ENCODE results near the gene GDF11. TPM values are rescaled to one million over a fixed set of nuclear protein-coding genes. Genes with fewer than 3 reads are reported as not detected.
A peak's percentile ranks its signal among the peaks of the same experiment; 100 is the strongest.
"Not testable (repeated sequence)": the region's sequence is repeated elsewhere in the genome, so short reads cannot be mapped to it uniquely, and the experiment has no call there.

GDF11 gene
- total and polyA plus RNA-seq, 4 donors, result 3.0 to 9.4 (median 5.4) TPM

DNA sequence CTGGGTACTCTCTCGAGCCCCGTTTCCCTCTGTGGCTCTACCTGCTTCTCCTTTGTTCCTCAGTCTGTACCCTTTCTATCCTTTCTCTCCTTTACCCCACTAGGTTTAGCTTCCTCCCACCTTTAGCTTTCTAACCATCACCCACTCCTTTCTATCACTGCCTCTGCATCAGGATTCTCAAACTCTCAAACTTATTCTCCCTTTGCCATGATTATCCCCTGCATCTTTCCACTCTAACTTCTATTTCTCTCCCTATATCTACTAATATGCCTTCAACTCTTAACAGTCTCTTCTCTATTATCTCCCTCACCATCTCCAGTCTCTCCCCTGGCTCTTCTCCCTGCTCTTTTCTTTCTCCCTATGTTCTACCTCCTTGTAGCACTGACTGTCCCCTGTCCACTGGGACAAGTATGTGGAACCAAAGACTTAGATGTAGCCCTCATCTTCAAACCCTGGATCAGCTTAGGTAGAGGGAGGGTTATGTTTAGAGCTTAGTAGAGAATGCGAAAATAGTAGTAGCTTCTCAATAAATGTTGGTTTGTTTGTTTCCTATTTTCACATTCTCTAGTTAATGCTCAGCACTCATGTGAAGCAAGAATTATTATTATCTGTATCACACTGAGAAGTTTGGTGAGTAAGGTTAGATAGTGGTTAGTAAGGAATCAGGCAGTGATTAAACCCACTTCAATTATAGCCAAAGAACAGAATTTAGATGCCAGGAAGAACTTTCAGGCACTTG, 3.4 kb downstream of the GDF11 start:
- Histone ChIP-seq H3K36me3 (ENCODE audit: control insufficient read depth in 1 of 2, insufficient read depth in 2 of 2, low read length in 1 of 2) (peaks cover 0 to 2% of the 10 kb centered on the region in 2 donors), H3K4me1 (ENCODE audit: control insufficient read depth in 1 of 2, insufficient read depth in 2 of 2, low read length in 2 of 2) (no peaks in the 10 kb centered on the region), H3K4me3 (ENCODE audit: low read length in 2 of 2) (no peak overlapping the region), H3K9me3 (ENCODE audit: control insufficient read depth, low read length) (no peaks in the 10 kb centered on the region), H3K27ac (ENCODE audit: low read depth in 1 of 2, low read length in 2 of 2) (peak overlapping the region in 1 of 2 donors; percentile 37), H3K27me3 (ENCODE audit: control insufficient read depth in 1 of 2, insufficient read depth in 2 of 2, low read length in 1 of 2) (no peaks in the 10 kb centered on the region)
- ATAC-seq (ENCODE audit: low FRiP score) (no peak), DNase-seq (no peak)
- WGBS, 2 donors, result 33 to 38% methylated on average over 3 of the region's 3 CpGs
- intact Hi-C loops (cut with DNase I), result loop anchor here in 1 of 2 donors (5.0 kb wide), 1 partner anchor 36 kb away; no protein-coding TSS in a partner anchor

DNA sequence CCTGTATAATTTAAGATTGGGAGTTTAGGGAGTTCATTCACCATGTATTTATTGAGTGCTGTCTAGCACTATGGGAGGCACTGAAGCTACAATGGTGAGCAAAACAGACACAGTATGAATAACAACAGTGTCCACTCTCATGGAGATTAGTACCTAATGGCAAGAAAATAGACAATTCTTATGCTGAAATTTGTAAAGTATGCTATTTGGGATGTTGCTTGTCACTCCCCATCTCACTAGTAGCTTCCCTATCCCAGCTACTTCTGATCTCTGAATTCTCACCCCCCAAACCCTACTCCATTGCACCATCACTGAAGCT, 4.0 kb downstream of the GDF11 start:
- Histone ChIP-seq H3K9me3 (ENCODE audit: control insufficient read depth, low read length) (no peaks in the 10 kb centered on the region), H3K36me3 (ENCODE audit: control insufficient read depth in 1 of 2, insufficient read depth in 2 of 2, low read length in 1 of 2) (peaks cover 1 to 6% of the 10 kb centered on the region in 2 donors), H3K4me3 (ENCODE audit: low read length in 2 of 2) (no peak overlapping the region), H3K4me1 (ENCODE audit: control insufficient read depth in 1 of 2, insufficient read depth in 2 of 2, low read length in 2 of 2) (no peaks in the 10 kb centered on the region), H3K27ac (ENCODE audit: low read depth in 1 of 2, low read length in 2 of 2) (no peak overlapping the region), H3K27me3 (ENCODE audit: control insufficient read depth in 1 of 2, insufficient read depth in 2 of 2, low read length in 1 of 2) (no peaks in the 10 kb centered on the region)
- intact Hi-C loops (cut with DNase I), result loop anchor here in 1 of 2 donors (5.0 kb wide), 1 partner anchor 35 kb away; no protein-coding TSS in a partner anchor
- no peak for ATAC-seq (ENCODE audit: low FRiP score)
- no peak for DNase-seq

DNA sequence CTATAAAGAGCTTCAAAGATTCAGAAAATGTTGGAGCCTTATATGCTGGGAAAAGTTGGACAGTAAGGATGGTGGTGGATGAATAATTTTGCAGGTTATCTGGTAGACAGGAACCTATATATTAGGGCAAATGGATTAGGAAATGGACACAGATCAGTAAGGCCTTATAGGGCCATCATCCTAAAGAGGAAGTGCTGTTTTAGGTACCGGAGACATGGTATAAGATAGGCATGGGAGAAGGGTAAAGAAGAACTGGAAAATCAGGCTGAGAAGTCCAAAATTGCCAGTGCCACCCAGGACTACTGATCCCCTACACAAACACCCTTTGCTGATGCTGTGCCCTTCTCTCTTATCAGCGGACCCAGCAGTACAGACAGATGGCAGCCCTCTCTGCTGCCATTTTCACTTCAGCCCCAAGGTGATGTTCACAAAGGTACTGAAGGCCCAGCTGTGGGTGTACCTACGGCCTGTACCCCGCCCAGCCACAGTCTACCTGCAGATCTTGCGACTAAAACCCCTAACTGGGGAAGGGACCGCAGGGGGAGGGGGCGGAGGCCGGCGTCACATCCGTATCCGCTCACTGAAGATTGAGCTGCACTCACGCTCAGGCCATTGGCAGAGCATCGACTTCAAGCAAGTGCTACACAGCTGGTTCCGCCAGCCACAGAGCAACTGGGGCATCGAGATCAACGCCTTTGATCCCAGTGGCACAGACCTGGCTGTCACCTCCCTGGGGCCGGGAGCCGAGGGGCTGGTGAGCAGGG, 5.5 kb downstream of the GDF11 start:
- Histone ChIP-seq H3K9me3 (ENCODE audit: control insufficient read depth, low read length) (no peaks in the 10 kb centered on the region), H3K4me3 (ENCODE audit: low read length in 2 of 2) (no peak overlapping the region), H3K27ac (ENCODE audit: low read depth in 1 of 2, low read length in 2 of 2) (no peak overlapping the region), H3K4me1 (ENCODE audit: control insufficient read depth in 1 of 2, insufficient read depth in 2 of 2, low read length in 2 of 2) (no peaks in the 10 kb centered on the region), H3K27me3 (ENCODE audit: control insufficient read depth in 1 of 2, insufficient read depth in 2 of 2, low read length in 1 of 2) (no peaks in the 10 kb centered on the region), H3K36me3 (ENCODE audit: control insufficient read depth in 1 of 2, insufficient read depth in 2 of 2, low read length in 1 of 2) (peaks cover 10 to 13% of the 10 kb centered on the region in 2 donors)
- no peak for ATAC-seq (ENCODE audit: low FRiP score)
- intact Hi-C loops (cut with DNase I), result loop anchor here in 1 of 2 donors (5.0 kb wide), 1 partner anchor 34 kb away; no protein-coding TSS in a partner anchor
- DNase-seq, result no peak
- WGBS, 2 donors, result 88 to 89% methylated on average over 17 to 18 of the region's 18 CpGs

DNA sequence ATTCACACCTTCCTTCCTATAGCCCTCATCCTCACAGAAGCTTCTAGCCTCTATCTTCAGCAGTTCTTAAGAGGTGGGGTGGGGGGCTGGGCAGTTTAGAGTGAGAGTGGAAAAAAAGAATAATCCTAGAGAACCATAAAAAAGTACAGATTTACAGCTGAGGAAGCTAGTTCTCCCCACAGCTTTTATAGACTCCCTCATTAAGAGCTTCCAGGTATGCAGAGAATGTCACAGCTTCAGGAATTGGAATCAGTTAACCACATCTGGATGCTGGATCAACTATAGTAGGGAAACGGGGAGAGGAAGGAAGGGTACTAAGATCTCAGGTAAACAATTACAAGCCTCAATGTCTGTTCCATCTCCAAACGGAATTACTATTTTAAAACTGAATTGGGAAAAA, 12.3 kb downstream of the GDF11 start:
- intact Hi-C loops (cut with DNase I), result no loop called here
- Histone ChIP-seq H3K4me3 (ENCODE audit: low read length in 2 of 2) (no peak overlapping the region), H3K9me3 (ENCODE audit: control insufficient read depth, low read length) (no peaks in the 10 kb centered on the region), H3K27ac (ENCODE audit: low read depth in 1 of 2, low read length in 2 of 2) (no peak overlapping the region), H3K36me3 (ENCODE audit: control insufficient read depth in 1 of 2, insufficient read depth in 2 of 2, low read length in 1 of 2) (peaks cover 17 to 26% of the 10 kb centered on the region in 2 donors), H3K4me1 (ENCODE audit: control insufficient read depth in 1 of 2, insufficient read depth in 2 of 2, low read length in 2 of 2) (no peaks in the 10 kb centered on the region), H3K27me3 (ENCODE audit: control insufficient read depth in 1 of 2, insufficient read depth in 2 of 2, low read length in 1 of 2) (no peaks in the 10 kb centered on the region)
- 57 to 69% methylated on average over 2 of the region's 2 CpGs for WGBS, 2 donors
- ATAC-seq (ENCODE audit: low FRiP score) (no peak), DNase-seq (no peak)

DNA sequence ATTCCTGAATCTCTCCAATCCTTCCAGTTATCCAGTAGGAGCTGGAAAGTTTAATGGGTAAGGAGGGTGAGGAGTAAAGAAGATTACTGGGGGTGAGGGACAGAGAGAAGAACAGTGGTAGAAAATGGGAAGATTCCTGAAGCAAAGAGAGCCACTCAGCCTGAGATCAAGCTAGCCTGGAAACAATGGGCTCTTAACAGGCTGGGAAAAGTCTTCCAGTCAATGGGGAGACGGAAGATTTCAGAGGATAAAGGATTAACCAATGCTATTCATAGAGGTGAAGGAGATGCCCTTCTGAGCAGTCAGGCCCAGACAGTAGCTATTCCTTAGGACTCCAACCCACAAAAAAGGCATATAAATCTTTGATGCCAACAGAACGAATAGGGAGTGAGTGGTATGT, 14.8 kb downstream of the GDF11 start:
- 54 to 56% methylated on average over 2 of the region's 2 CpGs for WGBS, 2 donors
- Histone ChIP-seq H3K36me3 (ENCODE audit: control insufficient read depth in 1 of 2, insufficient read depth in 2 of 2, low read length in 1 of 2) (peaks cover 8 to 20% of the 10 kb centered on the region in 2 donors), H3K4me1 (ENCODE audit: control insufficient read depth in 1 of 2, insufficient read depth in 2 of 2, low read length in 2 of 2) (no peaks in the 10 kb centered on the region), H3K27me3 (ENCODE audit: control insufficient read depth in 1 of 2, insufficient read depth in 2 of 2, low read length in 1 of 2) (no peaks in the 10 kb centered on the region), H3K27ac (ENCODE audit: low read depth in 1 of 2, low read length in 2 of 2) (no peak overlapping the region), H3K4me3 (ENCODE audit: low read length in 2 of 2) (no peak overlapping the region), H3K9me3 (ENCODE audit: control insufficient read depth, low read length) (no peaks in the 10 kb centered on the region)
- intact Hi-C loops (cut with DNase I), result no loop called here
- DNase-seq (no peak), ATAC-seq (ENCODE audit: low FRiP score) (no peak)

DNA sequence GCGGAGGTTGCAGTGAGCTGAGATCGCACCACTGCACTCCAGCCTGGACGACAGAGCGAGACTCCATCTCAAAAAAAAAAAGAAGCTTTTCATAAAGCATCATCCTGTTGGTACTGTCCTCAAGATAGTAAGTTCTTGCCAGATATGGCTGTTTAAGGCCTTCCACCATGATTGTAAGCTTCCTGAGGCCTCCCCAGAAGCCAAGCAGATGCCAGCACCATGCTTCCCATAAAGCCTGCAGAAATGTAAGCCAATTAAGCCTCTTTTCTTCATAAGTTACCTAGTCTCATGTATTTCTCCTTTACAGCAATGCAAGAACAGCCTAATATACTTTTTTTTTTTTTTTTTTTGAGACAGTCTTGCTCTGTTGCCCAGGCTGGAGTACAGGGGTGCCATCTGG, 15.7 kb downstream of the GDF11 start:
- ATAC-seq (ENCODE audit: low FRiP score); intact Hi-C loops (cut with DNase I): not testable (repeated sequence)
- 94 to 96% methylated on average over 3 to 4 of the region's 4 CpGs for WGBS, 2 donors

DNA sequence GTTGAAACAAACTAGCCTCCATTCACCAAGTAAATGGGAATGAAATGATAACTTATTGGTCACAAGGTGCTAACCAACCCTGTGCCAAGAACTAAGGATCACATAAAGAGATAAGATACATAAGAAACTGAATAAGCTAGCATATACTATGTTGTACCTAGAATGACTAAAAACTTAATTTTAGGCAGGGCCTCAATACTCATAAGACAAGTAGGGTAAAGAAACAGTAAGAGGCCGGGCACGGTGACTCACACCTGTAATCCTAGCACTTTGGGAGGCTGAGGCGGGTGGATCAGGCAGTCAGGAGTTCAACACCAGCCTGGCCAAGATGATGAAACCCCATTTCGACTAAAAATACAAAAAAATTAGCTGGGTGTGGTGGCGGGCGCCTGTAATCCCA, 17.7 kb downstream of the GDF11 start:
- Histone ChIP-seq H3K27ac (ENCODE audit: low read depth in 1 of 2, low read length in 2 of 2) (no peak overlapping the region), H3K4me1 (ENCODE audit: control insufficient read depth in 1 of 2, insufficient read depth in 2 of 2, low read length in 2 of 2) (no peaks in the 10 kb centered on the region), H3K4me3 (ENCODE audit: low read length in 2 of 2) (no peak overlapping the region), H3K27me3 (ENCODE audit: control insufficient read depth in 1 of 2, insufficient read depth in 2 of 2, low read length in 1 of 2) (no peaks in the 10 kb centered on the region), H3K36me3 (ENCODE audit: control insufficient read depth in 1 of 2, insufficient read depth in 2 of 2, low read length in 1 of 2) (peaks cover 9 to 14% of the 10 kb centered on the region in 2 donors), H3K9me3 (ENCODE audit: control insufficient read depth, low read length) (no peaks in the 10 kb centered on the region)
- intact Hi-C loops (cut with DNase I), result no loop called here
- no peak for ATAC-seq (ENCODE audit: low FRiP score)
- WGBS, 2 donors, result 93 to 96% methylated on average over 6 of the region's 6 CpGs
- no peak for DNase-seq

More for the DNA sequence above, 15.7 kb downstream of the GDF11 start:
- not testable (repeated sequence) for H3K4me3 ChIP-seq (ENCODE audit: low read length in 2 of 2); DNase-seq; H3K9me3 ChIP-seq (ENCODE audit: control insufficient read depth, low read length); H3K4me1 ChIP-seq (ENCODE audit: control insufficient read depth in 1 of 2, insufficient read depth in 2 of 2, low read length in 2 of 2); H3K27me3 ChIP-seq (ENCODE audit: control insufficient read depth in 1 of 2, insufficient read depth in 2 of 2, low read length in 1 of 2); H3K27ac ChIP-seq (ENCODE audit: low read depth in 1 of 2, low read length in 2 of 2)
- H3K36me3 ChIP-seq (ENCODE audit: control insufficient read depth in 1 of 2, insufficient read depth in 2 of 2, low read length in 1 of 2), result peaks cover 8 to 14% of the 10 kb centered on the region in 2 donors

DNA sequence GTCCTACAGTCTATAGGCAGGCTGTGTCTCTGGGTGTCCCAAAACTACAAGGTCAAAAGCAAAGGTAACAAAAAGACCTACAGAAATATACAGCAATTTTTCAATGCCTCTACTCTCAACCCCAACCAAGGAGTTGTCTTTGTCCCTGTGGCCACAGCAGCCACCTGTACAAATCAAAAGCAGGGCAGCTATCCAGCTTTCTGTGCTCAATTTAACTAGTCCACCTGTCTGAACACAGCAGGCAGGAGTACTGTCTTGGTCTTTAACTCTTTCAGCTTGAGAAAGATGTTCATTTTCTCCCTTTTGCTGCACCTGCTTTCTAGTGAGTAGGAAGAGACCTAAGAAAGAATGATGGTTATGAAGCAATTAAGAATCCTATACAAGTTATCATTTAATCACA, 19.7 kb downstream of the GDF11 start:
- ATAC-seq (ENCODE audit: low FRiP score), result no peak
- no peaks in the 10 kb centered on the region for H3K4me1 ChIP-seq (ENCODE audit: control insufficient read depth in 1 of 2, insufficient read depth in 2 of 2, low read length in 2 of 2)
- H3K27me3 ChIP-seq (ENCODE audit: control insufficient read depth in 1 of 2, insufficient read depth in 2 of 2, low read length in 1 of 2), result no peaks in the 10 kb centered on the region
- no peak for DNase-seq
- no peaks in the 10 kb centered on the region for H3K9me3 ChIP-seq (ENCODE audit: control insufficient read depth, low read length)
- H3K4me3 ChIP-seq (ENCODE audit: low read length in 2 of 2), result no peak overlapping the region
- intact Hi-C loops (cut with DNase I), result no loop called here
- no peak overlapping the region for H3K27ac ChIP-seq (ENCODE audit: low read depth in 1 of 2, low read length in 2 of 2)
- H3K36me3 ChIP-seq (ENCODE audit: control insufficient read depth in 1 of 2, insufficient read depth in 2 of 2, low read length in 1 of 2), result peaks cover 8 to 12% of the 10 kb centered on the region in 2 donors
